Astrocyte of the spinal cord (primary cell): ENCODE data around the gene CDCA4.
"Not testable (repeated sequence)": the region's sequence is repeated elsewhere in the genome, so short reads cannot be mapped to it uniquely, and the experiment has no call there.

Experiments used
- DNase-seq: peaks from one replicate; pipeline ENCODE4 v3.0.0; 2011; ENCODE audit warnings: low read depth, low spot score
- H3K4me3 ChIP-seq: 2 replicates; pipeline ENCODE4 v1.5.1; 2011; ENCODE audit warnings: low read depth, mild to moderate bottlenecking, low read length, moderate library complexity
- in situ Hi-C: cut with HindIII; loops from 2 replicates; pipeline ENCODE4 v1.10.0; 2017; ENCODE audit warnings: low sequenced_read_pairs
- TF ChIP-seq, protein P1 (sequence below): IDR thresholded peaks from 2 replicates; pipeline ENCODE4 v1.5.1; 2012; ENCODE audit warnings: low read depth, mild to moderate bottlenecking, low read length, inconsistent platforms

Gene CDCA4

DNA sequence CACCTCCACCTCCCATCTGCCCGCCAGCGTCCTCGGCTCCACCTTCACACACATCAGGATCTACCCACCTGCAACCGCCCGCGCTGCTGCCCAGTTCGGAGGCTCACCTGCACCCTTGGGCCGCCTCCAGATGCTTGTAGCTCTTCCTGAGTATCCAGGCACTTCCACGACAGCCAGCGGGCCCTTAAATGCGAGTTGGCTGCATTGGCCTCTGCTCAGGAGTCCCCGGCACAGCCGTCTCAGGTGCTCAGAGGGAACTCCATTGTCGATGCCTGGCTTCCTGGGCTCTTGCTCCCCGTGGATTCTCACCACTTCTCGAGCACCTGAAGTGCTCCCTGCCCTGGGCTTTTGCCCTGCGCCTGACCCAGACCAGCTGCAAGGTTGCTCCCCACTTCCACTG is 21.9 kb upstream of the CDCA4 start:
- in situ Hi-C loops: no loop called here
- no peak overlapping the region for H3K4me3 ChIP-seq
- DNase-seq: no peak
- TF ChIP-seq, protein P1, sequence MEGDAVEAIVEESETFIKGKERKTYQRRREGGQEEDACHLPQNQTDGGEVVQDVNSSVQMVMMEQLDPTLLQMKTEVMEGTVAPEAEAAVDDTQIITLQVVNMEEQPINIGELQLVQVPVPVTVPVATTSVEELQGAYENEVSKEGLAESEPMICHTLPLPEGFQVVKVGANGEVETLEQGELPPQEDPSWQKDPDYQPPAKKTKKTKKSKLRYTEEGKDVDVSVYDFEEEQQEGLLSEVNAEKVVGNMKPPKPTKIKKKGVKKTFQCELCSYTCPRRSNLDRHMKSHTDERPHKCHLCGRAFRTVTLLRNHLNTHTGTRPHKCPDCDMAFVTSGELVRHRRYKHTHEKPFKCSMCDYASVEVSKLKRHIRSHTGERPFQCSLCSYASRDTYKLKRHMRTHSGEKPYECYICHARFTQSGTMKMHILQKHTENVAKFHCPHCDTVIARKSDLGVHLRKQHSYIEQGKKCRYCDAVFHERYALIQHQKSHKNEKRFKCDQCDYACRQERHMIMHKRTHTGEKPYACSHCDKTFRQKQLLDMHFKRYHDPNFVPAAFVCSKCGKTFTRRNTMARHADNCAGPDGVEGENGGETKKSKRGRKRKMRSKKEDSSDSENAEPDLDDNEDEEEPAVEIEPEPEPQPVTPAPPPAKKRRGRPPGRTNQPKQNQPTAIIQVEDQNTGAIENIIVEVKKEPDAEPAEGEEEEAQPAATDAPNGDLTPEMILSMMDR: no peak

DNA sequence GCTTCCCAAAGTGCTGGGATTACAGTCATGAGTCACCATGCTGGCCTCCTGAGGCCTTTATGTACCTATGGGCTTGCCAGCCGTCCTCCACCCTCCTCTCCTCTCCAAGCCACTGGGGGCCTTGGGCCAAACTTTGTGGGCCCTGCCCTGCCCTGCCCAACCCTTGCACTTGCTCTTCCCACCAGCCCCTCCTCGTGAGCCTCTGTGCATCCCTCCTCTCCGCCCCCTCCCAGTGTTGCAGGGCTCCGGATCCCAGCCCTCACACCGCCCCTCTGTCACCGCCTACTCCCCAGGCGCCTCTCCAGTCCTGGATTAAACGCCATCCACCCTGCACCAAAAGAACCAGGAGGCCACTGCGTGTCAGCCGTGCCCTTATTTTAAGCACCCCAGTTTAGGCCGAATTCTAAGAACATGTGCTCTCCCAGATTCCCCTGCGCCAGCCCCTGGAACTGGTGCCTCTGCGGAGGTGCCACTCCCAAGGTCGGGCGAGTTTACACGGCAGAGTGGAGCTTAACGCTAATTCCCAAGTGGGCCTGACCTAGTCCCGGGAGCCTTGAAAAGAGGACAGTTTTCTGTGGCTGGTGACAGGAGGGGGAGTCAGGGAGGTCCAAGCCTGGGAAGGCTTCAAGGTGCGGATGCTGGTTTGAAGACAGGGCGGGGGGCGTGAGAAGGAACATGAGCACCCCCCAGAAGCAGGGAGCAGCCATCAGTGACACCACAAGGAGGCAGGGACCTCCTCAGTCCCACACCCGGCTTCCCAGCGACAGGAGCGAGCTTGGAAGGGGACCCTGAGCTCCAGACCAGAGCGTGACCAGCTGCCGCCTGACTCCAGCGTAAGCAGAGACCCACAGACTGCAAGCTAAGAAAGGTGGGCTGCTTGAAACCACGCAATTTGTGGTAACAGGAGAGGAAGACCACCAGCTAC is 21.2 kb upstream of the CDCA4 start:
- no peak for DNase-seq
- no peak overlapping the region for H3K4me3 ChIP-seq
- in situ Hi-C loops: no loop called here
- TF ChIP-seq, protein P1: no peak

DNA sequence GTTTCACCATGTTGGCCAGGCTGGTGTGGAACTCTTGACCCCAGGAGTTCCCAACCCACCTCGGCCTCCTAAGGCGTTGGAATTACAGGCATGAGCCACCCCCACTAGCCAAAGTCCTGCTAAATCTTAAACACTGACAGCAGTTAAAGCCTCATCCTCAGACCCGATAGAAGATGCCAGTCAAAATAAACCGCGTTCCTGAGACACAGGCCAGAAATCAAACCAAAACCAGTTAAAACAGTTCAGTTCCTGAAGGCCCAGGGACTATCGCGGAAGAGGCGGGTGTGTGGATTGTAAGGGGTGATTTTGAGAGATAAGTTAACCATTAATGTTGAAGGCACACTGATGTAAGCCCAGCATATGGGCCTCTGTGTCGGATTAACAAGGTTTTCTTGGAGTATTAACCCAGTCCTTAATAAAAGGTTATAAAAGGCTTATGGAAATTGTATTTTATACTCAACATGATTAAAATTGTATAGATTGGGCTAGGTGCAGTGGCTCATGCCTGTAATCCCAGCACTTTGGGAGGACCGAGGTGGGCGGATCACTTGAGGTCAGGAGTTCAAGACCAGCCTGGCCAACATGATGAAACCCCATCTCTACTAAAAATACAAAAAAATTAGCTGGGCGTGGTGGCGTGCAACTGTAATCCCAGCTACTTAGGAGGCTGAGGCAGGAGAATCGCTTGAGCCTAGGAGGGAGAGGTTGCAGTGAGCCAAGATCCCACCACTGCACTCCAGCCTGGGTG is 18.7 kb upstream of the CDCA4 start:
- in situ Hi-C loops: no loop called here
- TF ChIP-seq, protein P1: no peak
- no peak overlapping the region for H3K4me3 ChIP-seq
- DNase-seq: no peak

DNA sequence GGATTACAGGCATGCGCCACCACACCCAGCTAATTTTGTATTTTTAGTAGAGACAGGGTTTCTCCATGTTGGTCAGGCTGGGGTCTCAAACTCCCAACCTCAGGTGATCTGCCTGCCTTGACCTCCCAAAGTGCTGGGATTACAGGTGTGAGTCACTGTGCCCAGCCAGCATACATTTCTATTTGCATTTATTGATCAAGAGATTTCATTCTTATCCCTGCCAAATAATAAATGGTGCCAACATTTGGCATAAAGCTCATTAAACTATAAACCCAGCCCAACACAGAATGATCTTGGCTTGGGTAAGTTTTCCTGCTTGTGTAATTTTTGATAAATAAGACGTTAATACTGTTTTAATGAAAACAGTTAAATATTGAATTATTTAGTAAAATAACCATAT is 14.7 kb upstream of the CDCA4 start:
- DNase-seq, H3K4me3 ChIP-seq, in situ Hi-C loops: not testable (repeated sequence)

DNA sequence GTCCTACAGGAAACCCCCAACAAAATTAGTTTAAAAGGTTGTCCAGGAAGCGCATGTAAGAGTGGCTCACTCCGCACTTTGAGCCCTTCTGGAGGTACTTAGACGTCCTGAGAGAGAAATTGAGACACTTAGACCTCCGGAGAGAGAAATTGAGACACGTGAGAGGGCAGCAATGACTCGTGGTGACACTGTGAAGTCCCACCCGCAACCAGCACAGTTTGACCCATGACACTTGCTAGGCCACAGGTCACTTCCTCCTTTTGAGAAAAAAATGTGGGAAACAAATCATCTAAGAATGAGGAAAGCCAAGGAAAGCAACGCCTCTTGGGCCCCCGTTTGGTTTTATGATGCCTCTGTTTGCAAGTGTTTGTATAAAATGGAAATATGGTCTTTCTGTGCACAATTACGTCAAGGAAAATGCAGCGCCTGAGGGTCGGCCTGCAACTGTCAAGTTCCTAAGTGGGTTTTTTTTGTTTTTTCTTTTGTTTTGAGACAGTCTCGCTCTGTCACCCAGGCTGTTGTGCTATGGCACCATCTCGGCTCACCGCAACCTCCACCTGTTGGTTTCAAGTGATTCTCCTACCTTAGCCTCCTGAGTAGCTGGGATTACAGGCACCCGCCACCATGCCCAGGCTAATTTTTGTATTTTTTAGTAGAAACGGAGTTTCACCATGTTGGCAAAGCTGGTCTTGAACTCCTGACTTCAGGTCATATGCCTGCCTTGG is 13.6 kb upstream of the CDCA4 start:
- TF ChIP-seq, protein P1: no peak
- DNase-seq: no peak
- no peak overlapping the region for H3K4me3 ChIP-seq
- in situ Hi-C loops: no loop called here

DNA sequence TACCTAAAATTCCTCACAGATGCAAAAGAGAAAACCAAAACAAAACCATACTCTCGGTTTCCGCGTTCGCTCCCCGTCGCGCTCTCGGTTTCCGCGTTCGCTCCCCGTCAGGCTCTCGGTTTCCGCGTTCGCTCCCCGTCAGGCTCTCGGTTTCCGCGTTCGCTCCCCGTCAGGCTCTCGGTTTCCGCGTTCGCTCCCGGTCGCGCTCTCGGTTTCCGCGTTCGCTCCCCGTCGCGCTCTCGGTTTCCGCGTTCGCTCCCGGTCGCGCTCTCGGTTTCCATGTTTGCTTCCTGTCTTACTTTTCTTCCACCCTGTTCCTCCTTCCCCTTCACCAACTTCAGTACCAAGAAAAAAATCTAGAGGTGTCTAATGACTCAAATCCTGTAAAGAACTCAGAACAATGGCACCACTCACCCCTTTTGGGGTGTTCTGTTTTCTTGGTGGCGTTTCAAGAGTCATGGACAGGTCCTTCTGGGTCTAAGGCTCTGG is 12.6 kb upstream of the CDCA4 start:
- DNase-seq, in situ Hi-C loops: not testable (repeated sequence)

DNA sequence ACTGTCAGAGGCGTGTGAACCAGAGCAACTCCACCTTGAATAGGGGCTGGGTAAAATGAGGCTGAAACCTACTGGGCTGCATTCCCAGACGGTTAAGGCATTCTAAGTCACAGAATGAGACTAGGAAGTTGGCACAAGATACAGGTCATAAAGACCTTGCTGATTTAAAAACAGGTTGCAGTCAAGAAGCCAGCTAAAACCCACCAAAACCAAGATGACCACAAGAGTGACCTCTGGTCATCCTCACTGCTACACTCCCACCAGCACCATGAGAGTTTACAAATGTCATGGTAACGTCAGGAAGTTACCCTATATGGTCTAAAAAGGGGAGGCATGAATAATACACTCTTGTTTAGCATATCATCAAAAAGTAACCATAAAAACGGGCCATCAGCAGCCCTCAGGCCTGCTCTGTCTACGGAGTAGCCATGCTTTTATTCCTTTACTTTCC is 11.6 kb upstream of the CDCA4 start:
- H3K4me3 ChIP-seq, in situ Hi-C loops: not testable (repeated sequence)
- peak; percentile 88 for DNase-seq

More for the DNA sequence above, 12.6 kb upstream of the CDCA4 start:
- peak overlapping the region; percentile 52 for H3K4me3 ChIP-seq
